Suppressor macrophage treated with lipopolysaccharide for 4 hours (primary cell): Measurements from ENCODE around the gene SUN2.

Source experiments
- DNase-seq: peaks from one replicate; pipeline ENCODE4 v3.0.0-alpha.2; 2020

Gene SUN2

GRCh38 chr22:38734421-38735100 is 21.2 kb downstream of the SUN2 start:
- DNase-seq: no peak

GRCh38 chr22:38733724-38734381 is 21.9 kb downstream of the SUN2 start:
- no peak for DNase-seq

- DNase-seq: peak; percentile 24
Observed at GRCh38 chr22:38733329-38733723, 22.5 kb downstream of the SUN2 start.

- no peak for DNase-seq
Observed at GRCh38 chr22:38732251-38732815, 23.5 kb downstream of the SUN2 start.

- DNase-seq: no peak
Observed at GRCh38 chr22:38731703-38732161, 24.1 kb downstream of the SUN2 start.

GRCh38 chr22:38730411-38730871 is 25.4 kb downstream of the SUN2 start:
- no peak for DNase-seq

GRCh38 chr22:38729946-38730345 is 25.9 kb downstream of the SUN2 start:
- no peak for DNase-seq

- no peak for DNase-seq
Observed at GRCh38 chr22:38728871-38729796, 26.7 kb downstream of the SUN2 start.

GRCh38 chr22:38727530-38728451 is 28.0 kb downstream of the SUN2 start:
- no peak for DNase-seq

GRCh38 chr22:38727123-38727522 is 28.7 kb downstream of the SUN2 start:
- no peak for DNase-seq

- DNase-seq: no peak
Observed at GRCh38 chr22:38725900-38726655, 29.7 kb downstream of the SUN2 start.

GRCh38 chr22:38724926-38725571 is 30.7 kb downstream of the SUN2 start:
- peak; percentile 23 for DNase-seq

GRCh38 chr22:38724176-38724575 is 31.6 kb downstream of the SUN2 start:
- no peak for DNase-seq

GRCh38 chr22:38721551-38721950 is 34.2 kb downstream of the SUN2 start:
- DNase-seq: no peak

GRCh38 chr22:38720350-38720749 is 35.4 kb downstream of the SUN2 start:
- no peak for DNase-seq

GRCh38 chr22:38719196-38719595 is 36.6 kb downstream of the SUN2 start:
- DNase-seq: no peak

- DNase-seq: peak; percentile 55
Observed at GRCh38 chr22:38718414-38718813, 37.4 kb downstream of the SUN2 start.

- no peak for DNase-seq
Observed at GRCh38 chr22:38717244-38717643, 38.6 kb downstream of the SUN2 start.

GRCh38 chr22:38716826-38717225 is 39.0 kb downstream of the SUN2 start:
- DNase-seq: no peak

GRCh38 chr22:38716271-38716670 is 39.5 kb downstream of the SUN2 start:
- no peak for DNase-seq

- DNase-seq: no peak
Observed at GRCh38 chr22:38715852-38716251, 39.9 kb downstream of the SUN2 start.
